Glomerular endothelial cell (primary cell): ENCODE data around the gene GATAD2A. TPM values are rescaled to one million over a fixed set of nuclear protein-coding genes. Genes with fewer than 3 reads are reported as not detected.

ENCODE experiments used
- DNase-seq: peaks from one replicate; pipeline ENCODE4 v3.0.0-alpha.2; 2011; ENCODE audit warnings: low read depth, low spot score; ENCODE audit errors: extremely low read depth
- total RNA-seq: library from RNA; depleted of rRNA; stranded (reverse); fragments of >200 nt; gene quantifications from 2 replicates; pipeline ENCODE4 v1.2.3, GENCODE V29; 2015

GATAD2A gene
- total RNA-seq, 1 donor from 2014 or later = 102 TPM

DNA sequence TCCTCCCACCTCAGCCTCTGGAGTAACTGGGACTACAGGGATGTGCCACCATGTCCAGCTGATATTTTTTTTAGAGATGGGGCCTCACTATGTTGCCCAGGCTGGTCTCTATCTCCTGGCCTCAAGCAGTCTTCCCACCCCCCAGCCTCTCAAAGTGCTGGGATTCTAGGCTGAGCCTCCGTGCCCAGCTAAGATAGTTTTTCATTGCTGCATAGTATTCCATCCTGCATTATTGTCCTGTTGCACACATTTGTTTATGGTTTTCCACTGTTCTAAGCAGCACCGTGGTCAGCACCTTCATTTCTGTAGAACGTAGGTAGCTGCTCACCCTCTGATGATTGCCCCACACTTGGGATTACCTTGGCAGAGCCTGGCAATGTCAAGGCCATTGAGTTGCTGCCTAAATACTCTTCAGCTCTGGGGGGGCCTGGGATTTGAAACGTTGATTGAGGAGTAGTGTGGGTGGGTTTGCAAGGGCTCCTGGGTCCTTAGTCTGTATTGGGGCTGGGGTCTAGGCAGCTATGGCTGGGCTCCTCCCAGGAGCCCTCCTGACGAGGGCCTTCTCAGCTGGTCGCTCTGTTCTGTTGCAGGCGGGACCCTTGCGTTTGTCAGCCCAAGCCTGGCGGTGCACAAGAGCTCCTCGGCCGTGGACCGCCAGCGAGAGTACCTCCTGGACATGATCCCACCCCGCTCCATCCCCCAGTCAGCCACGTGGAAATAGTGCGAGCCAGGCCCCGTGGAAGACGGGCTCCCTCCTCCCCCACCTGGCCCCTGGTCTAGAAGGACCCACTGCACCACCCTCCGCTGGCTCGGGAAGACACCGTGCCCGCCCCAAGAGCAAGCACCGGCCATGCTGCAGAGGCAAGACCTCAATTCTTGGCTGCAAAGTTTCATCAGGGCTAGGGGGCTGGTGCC lies 99.5 kb downstream of the GATAD2A start:
- DNase-seq = no peak

DNA sequence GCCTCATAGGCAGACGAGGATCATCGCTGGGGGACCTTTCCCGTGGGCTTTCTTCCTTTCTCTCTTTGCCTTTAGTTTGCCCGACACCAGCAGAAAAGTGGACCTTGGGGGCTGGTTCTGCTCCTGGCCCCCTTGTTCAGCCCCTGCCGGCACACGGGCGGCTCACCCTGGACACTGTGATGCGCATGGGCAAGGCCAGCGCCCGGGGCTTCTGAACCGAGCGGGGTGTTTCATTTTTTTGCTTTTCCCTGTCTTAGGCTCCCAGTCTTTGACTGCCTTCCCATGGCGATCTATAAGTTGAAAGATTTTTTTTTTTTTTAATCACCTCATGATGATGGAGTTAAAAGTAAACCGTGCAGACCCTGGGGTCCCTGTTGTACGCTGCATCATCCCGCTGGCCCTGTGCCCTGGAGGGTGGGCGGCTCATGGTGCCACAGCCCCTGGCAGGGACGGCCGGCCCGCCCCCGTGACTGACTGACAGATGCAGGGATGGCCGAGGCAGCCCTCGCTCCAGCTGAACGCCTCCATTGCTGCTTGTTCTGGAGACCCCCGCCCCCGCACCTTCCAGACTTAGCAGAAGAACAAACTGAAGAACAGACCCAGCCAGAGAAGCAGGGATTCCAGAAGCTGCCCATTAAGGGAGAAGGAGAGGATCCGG lies 100.3 kb downstream of the GATAD2A start:
- DNase-seq = no peak

DNA sequence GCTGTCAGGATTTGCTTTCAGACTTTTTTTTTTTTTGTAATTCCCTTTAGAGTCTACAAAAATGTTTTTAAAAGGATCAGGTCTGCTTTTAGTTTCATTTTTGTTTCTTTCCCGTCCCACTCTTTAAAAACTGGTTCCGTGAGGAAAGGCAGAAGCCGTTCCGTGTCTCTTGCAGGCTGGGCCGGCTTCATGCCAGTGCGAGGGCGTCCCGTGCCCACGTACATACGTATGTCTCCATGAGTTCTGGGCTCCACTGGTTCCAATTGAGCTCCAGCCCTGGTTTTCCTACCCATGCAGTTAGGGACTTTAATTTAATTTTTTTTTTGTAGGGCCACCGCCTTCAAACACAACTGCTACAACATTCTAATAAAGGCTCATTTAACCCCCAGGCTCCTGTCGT lies 101.1 kb downstream of the GATAD2A start:
- DNase-seq = no peak

DNA sequence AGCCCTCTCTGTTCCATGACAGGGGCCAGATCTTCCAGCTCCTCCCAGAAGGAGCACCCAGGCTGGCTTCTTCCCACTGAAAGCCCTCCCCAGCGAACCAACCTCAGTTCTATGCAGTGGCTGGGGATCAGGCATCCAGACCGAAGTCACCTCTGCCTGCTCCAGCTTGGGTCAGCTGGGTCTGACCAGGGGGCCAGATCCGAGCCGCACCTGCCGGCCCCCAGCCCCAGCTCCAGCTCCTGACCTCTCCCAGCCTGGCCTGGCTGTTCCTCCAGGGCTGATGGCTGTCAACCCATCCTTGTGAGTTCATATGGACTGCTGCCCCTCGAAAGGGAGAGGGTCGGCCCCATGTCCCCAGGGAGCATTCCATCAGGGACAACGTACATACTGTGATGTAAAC lies 101.9 kb downstream of the GATAD2A start:
- DNase-seq = no peak

DNA sequence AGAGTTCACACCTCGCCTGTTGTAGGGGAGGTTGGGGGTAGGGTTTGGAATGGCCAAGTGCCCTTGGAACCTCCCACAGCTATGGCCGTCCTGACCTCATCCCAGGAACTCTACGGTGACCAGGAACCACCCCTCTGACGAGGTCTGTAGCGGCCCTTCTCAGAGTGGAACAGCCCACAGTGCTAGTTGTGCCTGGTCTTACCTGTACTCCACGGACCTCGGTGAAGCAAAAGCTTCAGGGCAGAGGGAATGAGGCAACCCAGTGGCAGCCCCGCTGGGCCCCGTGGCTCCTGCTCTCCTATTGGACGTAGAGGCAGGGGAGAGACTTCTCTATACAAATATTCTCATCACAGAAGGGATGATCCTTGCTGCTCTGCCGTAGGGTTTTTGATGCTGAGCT lies 102.7 kb downstream of the GATAD2A start:
- no peak for DNase-seq

DNA sequence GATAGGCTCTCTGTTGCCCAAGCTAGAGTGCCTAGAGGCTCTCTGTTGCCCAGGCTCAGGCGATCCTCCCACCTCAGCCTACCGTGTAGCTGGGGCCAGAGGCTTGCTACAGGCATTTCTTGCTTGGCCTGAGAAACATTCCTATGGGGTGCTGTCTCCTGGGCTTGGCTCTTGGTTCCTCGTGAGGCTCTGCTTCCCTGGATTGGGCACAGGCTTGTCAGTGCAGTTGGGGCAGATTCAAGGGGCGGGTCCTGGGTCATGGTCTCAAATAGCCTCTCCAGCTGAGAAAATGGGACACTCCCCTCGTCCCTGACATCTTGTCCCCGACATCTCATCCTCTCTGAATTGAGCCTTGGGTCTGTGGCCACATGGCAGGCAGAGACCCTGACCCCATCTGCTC lies 105.0 kb downstream of the GATAD2A start:
- DNase-seq = no peak

DNA sequence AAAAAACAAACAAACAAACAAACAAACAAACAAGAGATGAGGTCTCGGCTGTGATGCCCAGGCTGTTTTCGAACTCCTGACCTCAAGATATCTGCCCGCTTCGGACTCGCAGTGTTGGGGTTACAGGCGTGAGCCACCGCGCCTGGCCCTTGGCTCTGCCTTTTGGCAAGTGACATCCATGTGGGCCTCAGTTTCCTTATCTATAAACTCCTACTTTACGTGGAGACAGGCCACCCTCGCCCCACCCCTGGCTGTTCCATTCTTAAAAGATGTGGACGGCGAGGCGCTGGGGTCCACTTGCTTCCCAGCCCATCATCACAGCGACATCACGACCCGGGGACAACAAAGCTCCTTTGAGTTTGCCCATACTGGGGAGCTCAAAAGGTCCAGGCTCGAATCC lies 108.2 kb downstream of the GATAD2A start:
- no peak for DNase-seq

DNA sequence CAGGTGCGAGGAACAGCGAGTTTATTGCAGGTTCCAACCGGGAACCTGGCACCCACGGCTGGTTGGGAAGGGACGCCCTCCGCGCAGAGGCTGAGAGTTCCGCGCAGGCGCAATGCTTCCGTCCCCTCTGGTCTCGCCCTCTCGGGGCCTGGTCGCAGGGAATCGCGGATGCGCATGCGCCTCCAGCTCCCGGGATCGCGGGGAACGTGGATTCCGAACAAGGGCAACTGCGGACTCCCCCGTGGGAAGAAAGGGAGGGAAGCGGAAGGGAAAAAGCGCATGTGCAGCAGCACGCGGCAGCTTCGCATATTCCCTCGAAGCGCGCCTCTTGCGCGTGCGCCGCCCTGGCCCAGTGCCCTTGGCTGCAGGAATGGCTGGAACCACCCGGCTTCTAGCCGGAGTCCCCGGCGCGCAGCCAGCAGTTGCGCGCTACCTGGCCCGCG lies 108.8 kb downstream of the GATAD2A start:
- no peak for DNase-seq

DNA sequence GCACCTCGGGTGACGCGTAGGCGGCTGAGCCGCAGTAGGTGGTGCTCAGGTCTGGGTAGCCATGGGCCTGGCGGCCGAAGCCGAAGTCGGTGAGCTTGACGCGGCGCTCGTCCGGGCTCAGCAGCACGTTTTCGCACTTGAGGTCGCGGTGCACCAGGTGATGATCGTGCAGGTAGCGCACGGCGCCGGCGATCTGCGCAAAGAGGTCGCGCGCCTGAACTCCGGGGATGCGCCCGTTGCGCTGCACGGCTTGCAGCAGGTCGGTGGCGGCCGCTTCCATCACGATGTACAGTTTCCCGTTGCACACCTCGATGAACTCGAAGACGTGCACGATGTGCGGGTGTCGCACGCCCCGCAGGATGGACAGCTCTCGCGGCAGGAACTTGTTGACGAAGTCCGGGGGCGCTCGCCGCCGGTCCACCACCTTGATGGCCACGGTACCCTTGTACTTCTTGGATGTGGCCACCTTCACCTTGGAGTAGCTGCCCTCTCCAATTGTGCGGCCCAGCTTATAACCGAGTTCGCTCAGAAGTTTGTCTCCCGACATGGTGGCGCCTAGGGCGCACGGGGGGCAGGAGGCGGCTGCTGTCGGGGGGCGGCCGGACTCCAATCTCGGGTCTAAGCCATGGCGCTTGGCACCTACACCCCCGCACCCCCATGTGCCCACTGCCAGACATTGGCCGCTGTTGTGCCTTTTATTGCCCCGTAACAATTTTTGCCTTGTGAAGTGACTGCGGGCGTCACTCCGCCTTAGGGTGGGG lies 109.6 kb downstream of the GATAD2A start, which contains the start of gene TSSK6:
Gene TSSK6 (minus strand): TSS at position 668 of the 761 bp plus-strand sequence. CDS start 121 bp downstream, at position 547.
- no peak for DNase-seq

DNA sequence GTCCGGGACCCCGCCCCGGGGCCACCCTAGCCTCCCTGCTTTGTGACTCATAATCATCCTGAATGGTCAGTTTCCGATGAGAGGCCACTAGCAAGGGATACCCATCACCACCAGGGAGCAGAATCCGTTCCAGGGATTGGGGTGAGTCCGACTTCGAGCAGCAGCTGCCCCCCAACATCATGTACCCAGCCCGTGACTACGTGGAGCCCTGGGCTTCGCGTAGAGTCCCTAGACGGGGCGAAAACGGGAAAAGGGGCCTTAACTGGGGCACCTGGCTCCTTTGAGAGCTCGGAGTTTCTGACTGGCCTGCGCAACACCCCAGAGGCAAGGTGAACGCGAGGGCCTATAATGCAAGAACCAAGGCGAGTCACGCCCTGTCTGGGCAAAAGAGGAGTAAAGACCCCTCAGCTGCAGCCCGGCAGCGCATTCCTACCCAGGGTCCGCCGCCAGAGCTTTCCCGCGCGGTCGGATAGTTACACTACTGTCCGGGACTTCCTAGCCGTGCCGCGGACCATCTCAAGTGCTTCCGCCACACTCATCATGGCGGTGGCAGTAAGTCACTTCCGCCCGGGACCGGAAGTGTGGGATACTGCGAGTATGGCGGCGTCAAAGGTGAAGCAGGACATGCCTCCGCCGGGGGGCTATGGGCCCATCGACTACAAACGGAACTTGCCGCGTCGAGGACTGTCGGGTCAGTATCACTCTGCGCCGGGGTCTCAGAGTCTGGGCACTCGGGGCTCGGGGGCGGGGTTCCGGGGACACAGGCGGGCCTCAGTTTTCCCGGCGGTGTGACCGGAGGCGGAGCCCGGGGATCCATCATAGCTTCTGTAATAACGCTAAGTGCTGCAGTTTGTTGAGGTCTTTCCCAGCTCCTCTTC lies 110.4 kb downstream of the GATAD2A start, which contains the start of gene NDUFA13:
Gene NDUFA13 (plus strand): TSS at position 584 of the 878 bp plus-strand sequence. CDS start 14 bp downstream, at position 598.
- peak; percentile 67 for DNase-seq

DNA sequence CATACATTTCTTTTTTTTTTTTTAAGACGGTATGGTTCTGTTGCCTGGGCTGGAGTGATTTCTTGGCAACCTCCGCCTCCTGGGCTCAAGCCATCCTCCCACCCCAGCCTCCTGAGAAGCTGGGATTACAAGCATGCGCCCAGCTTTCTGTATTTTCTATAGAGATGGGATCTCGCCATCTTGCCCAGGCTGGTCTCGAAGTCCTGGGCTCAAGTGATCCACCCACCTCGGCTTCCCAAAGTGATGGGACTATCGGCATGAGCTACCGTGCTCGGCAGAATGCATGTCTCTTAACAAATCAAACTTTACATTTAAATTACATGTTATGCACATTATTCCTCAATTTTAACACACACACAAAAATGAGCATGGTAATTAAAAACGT lies 111.8 kb downstream of the GATAD2A start:
- DNase-seq = no peak

DNA sequence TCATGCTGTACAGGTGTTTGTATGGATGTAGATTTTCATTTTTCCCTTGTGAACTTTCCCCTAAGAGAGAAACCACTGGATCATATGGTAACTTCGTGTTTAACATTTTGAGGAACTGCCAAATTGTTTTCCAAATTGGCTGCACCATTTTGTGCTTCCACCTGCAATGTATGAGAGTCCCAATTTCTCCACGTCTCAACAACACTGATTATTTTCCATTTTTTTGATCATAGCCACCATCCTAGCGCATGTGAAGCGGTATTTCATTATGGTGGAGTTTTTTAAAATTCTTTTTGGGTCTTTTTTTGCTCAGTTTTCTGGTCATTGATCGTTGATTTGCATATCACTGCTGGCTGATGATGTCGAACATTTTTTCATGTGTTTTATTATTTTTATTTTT lies 115.5 kb downstream of the GATAD2A start:
- no peak for DNase-seq

DNA sequence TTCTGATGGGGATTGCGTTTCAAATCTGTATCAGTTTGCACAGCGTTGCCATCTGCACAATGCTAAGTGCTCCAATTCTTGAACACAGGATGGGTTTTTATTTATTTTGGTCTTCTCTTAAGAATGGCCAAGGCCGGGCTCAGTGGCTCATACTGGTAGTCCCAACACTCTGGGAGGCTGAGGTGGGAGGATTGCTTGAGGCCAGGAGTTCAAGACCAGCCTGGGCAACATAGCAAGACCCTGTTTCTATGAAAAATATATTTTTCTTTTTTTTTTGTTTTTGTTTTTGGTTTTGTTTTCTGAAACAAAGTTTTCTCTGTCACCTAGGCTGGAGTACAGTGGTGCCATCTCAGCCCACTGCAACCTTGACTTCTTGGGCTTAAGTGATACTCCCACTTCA lies 117.7 kb downstream of the GATAD2A start:
- DNase-seq = no peak

DNA sequence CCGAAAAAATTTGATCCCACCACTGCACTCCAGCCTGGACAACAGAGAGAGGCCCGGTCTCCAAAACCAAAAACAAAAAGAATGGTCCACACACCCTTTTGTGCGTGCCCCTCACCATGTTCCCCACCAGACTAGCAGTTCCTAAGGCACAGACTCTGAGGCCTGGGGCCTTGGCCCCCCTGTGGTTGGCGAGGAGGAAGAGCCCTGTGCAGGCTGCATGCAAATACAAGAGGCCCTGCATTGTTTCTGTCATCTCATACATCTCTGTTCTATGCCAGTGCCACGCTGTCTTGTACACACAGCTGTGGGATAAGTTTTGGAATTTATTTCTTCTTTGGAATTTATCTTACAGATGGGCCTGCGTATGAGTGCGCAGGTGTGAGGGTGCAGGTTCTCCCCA lies 118.6 kb downstream of the GATAD2A start:
- no peak for DNase-seq

DNA sequence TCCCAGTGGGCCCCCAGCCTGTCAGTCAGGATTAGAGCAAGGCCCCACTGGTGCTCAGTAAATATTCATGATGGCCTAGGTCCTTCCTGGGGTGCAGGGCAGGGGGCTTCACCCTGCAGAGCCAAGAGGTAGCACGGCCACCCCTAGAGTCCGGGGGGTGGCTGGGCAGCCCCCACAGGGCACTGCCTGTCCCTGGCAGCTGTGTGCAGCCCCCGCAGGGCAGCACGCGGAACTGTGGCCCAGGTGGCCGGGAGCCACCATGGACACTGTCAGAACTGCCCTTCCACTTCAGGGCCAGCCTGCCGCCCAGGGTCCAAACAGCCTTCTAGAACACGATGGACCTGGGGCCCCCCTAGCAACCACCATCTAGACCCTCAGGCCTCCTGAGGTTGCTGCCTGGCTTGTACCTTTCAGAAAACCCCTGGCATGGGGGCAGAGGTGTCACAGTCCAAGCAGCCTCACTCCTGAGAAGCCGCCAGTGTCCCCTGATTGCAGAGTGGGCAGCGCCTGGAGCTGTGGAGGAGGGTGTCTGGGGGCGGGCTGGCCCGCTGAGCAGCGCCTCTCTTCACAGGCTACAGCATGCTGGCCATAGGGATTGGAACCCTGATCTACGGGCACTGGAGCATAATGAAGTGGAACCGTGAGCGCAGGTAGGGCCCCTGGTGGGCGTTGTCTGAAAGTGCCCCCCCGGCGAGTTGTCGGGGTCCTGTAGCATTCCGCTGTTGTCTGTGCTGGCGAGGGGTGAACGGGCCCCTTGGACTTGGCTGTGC lies 120.3 kb downstream of the GATAD2A start:
- DNase-seq = no peak

DNA sequence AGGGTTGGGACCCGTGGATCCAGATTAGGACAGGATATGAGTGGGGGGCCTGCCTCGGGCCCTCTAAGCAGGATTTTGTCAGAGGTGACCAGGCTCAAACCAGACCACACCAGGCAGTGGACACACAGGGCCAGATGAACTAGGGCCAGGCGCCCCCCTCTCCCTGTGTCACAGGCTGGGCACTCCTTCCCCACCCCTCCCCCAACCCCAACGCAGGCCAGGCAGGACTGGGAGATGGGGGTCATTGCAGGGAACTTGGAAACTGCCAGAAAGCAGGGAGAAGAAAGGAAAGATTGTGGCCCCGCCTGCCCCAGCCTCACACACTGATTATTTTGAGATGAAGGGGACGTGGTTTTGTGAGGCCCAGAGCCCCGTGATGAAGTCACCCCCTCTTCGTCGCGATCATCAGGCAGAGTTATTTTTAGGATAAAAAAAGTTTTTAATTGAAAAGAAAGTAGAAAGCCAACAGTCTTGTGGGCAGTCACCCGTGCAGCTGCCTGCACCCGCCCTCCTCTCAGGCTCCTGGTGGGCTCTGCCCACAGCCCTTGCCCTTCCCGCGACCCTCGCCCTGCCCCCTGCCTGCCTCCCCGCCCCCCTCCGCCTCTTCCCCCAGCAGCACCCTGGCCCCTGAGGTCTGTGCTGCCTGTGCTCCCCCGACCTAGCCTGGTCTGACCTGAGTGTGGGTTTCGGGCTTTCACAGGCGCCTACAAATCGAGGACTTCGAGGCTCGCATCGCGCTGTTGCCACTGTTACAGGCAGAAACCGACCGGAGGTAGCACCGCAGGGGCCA lies 121.3 kb downstream of the GATAD2A start:
- DNase-seq = no peak

DNA sequence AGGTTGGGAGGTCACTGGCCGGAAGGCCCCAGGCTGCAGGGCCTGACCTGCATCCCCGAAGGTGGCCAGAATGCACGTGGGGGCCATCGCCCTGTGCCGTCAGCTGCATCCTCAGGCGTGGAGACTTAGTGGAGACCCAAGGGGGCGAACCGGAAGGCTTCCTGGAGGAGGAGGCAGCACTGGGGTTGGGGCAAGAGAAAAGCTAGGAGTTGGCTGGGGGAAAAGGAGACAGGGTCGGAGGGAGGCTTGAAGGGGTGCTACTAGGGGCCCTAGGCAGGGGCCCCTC lies 121.8 kb downstream of the GATAD2A start:
- no peak for DNase-seq

DNA sequence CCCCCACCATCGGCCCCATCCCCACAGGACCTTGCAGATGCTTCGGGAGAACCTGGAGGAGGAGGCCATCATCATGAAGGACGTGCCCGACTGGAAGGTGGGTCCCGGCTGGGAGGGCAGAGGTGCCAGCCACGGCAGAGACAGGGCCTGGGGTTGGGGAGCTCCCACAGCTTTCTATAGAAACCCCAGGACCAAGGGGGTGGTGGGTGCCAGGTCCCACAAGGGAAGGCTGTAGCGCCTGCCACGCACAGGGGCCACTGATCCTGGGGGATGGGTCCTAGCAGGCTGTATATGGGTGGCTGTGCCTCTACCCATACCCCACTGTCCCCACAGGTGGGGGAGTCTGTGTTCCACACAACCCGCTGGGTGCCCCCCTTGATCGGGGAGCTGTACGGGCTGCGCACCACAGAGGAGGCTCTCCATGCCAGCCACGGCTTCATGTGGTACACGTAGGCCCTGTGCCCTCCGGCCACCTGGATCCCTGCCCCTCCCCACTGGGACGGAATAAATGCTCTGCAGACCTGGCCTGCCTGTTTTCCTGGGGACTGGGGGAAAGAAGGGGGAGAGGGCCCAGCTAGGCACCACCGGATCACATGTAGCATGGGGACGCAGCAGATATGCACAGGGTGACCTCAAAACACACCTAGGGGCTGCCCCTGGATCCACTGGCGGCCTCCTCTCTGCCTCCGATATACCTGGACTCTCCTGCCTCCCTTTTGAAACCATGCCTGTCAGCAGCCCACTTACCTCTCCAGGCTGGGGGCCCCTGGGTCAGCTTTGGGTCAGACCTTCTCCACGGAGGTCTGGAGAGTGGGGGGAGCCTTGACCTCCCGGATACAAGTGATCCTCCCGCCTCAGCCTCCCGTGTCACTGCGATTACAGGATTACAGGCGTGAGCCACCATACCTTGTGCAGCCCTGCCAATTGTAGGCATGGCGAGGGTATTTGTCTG lies 122.5 kb downstream of the GATAD2A start:
- DNase-seq = no peak
